ENCODE data around the gene AUH. TPM values are rescaled to one million over a fixed set of nuclear protein-coding genes. Genes with fewer than 3 reads are reported as not detected.

AUH gene
- total RNA-seq, 2 donors from 2014 or later, result 22.1 to 22.7 TPM

DNA sequence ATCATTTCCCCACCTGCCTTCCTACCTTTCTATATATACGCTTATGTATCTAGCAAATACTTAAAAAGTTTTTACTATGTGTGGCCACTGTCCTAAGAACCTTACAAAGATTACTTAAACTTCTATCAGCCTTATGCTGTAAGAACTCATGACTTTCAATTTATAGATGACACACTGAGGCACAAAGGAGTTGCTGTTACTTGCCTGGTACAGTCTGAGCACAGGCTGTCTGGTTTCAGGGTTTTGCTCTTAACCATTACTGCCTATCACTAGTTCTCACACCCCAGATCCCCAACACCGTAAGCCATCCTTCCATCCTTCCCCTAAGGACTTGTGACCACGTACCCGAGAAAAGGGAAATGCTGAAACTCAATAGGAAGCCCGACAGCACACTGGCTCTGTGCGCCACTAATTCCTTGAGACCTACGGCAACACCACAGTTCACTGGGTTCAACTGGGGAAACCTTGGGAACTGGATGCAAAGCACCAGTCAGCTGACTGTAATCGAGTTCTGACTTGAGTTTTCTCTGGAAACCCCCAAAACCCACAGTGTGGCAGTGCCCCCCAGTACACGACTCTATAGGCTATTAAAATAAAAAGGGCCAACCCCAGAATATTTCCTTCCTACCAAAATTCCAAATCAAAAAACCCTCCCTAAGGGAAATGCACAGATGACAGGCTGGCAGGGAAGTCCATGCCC, 56.0 kb downstream of the AUH start:
- ATAC-seq, result no peak
- DNase-seq, result no peak
- intact Hi-C loops (cut with DNase I), result no loop called here

DNA sequence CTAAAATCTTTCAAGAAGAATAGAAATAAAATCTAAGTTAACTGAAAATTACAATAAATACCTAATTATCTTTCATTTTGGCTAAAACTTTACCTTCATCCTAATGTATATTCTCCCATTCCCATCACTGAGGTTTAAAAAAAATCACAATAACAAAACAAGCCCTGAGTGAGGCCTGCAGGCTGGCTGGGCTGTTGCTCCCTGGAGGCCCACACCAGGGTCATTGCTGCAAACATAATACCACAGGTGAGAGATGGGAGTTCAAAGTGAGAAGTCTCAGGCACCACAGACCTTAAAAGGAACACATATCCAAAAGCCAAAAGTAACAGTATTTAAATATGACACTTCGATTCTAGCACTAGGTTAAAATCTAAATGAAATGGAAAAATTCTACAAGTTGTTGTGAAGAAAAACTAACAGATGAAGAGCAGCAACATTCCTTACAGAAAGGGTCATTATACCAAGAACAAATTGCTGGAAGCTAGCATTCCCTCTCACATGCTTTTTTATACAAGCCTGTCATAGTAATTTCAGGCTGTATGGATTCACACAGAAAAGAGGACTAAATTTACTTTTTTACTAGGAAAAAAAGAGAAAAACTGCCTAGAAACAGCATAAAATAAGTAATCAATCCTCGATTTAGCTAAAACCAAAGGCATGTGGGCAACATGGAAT, 57.8 kb downstream of the AUH start:
- ATAC-seq, result no peak
- intact Hi-C loops (cut with DNase I), result no loop called here
- DNase-seq, result no peak

DNA sequence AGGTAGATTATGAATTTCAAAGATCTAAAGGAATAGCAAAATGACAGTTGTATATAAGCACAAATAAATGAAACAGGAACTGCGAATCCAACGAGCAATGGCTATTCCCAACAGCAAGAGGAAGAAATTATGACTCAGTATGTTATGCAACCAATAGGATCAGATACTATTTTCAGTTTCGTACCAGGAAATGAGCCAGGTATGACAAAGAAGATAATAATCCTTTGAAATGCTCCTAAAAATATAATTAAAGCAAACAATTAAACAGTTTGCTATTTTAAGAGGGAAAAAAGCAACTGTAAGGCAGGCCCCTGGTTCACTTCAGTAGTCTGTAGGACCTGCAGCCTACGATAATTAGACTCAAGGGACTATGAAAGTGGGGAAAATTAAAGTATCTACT, 58.9 kb downstream of the AUH start:
- intact Hi-C loops (cut with DNase I), result no loop called here
- DNase-seq (no peak), ATAC-seq (peak; percentile 27 to 75)

DNA sequence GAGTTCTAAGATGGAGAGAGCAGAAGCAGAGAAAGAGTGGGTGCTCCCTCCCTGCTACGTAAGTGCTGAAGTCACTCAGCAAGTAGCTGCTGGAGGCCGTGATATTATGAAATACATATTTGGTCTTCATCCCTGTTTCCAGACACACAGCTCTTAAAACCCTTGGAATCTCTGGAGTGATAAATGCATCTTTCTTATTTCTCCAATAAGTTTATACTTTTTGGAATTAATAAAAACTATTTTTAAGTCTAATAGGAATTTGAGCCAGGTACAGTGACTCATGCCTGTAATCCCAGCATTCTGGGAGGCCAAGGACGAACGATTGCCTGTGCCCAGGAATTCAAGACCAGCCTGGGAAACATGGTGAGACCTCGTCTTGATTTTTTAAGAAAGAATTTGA, 60.6 kb downstream of the AUH start:
- DNase-seq, result no peak
- intact Hi-C loops (cut with DNase I), result no loop called here
- ATAC-seq, result peak; percentile 41 to 54

DNA sequence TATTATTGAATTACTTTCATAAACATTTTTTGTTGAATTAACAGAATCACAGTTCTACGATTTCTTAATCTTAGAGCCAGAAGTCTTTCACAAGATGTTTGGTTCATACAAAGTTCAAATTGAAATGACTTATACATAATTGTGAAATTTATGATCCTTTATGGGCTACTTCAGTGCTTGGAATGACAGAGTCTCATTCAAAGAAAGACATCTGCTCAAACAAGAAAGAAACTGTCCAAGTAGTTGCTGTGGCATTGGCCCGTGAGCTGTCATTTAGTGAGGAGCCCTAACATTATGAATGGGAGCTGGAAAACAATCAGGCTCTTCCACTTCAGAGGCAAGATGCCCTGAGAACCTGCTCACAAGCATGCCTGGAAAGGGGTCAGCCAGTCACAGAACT, 63.4 kb downstream of the AUH start:
- DNase-seq (no peak), ATAC-seq (peak in 1 of 2 donors; percentile 20)
- intact Hi-C loops (cut with DNase I), result no loop called here

DNA sequence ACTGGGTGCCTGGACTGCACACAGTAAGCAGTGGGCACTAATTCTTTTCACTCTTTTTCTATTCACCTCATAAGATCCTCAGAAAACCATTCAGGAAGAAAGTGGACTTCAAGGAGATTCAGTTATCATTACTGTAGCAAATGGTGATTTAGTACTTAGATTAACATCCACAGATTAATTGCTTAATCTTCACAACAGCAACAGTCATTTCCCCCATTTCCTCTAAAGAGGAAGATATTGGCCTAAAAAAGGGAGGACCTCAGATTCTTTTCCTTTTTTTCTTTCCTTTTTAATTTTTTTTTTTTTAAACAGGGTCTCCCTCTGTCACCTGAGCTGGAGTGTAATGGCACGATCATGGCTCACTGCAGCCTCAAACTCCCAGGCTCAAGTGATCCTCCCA, 64.4 kb downstream of the AUH start:
- no peak for DNase-seq
- ATAC-seq, result no peak
- intact Hi-C loops (cut with DNase I), result no loop called here

DNA sequence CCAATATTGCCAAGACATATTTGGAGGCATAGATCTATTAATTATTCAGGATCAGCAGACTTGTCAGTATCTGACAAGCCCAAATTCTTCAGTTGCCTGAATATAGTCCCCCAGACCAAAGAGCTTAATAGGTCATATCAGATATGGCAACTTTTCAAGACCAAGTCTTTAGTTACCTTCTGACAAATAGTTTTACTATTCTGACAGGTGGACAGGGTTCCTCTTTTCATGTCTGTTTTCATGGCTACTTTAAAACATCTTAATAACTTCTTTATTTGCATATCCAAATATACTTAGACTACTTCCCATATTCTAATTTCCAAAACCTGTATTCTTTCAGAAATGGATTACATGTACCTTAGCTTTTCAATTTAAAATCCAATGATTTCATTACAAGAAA, 65.4 kb downstream of the AUH start:
- ATAC-seq (no peak), DNase-seq (no peak)
- intact Hi-C loops (cut with DNase I), result no loop called here

DNA sequence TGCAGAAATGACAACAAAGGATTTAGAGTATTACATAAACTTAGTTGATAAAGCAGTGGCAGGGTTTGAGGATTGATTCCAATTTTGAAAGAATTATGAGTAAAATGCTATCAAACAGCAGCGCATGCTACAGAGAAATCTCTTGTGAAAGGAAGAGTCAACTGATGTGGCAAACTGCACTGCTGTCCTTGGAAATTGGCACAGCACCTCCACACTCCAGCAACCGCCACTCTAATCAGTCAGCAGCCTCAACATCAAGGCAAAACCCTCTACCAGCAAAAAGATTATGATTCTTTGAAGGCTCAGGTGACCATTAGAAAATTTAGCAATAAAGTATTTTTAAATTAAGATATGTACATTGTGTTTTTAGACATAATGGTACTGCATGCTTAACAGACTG, 66.4 kb downstream of the AUH start:
- no peak for DNase-seq
- ATAC-seq, result no peak
- intact Hi-C loops (cut with DNase I), result no loop called here

DNA sequence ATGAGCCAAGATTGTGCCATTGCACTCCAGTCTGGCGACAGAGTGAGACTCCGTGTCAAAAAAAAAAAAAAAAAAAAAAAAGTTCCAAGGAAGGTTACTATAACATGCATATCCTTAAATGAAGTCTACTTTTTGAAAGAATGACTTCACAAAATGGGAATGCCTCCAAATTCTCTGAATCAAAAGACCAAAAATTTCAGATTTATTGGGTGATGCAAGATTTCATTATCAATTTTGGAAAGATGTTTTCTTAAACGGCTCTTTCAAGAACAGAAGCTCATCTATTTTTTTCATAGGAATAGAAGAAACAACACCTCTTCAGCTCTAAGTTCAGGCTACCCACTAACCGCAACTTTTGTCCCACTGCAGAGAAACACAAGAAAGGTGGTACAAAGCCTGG, 69.9 kb downstream of the AUH start:
- no peak for DNase-seq
- no peak for ATAC-seq
- intact Hi-C loops (cut with DNase I), result no loop called here

DNA sequence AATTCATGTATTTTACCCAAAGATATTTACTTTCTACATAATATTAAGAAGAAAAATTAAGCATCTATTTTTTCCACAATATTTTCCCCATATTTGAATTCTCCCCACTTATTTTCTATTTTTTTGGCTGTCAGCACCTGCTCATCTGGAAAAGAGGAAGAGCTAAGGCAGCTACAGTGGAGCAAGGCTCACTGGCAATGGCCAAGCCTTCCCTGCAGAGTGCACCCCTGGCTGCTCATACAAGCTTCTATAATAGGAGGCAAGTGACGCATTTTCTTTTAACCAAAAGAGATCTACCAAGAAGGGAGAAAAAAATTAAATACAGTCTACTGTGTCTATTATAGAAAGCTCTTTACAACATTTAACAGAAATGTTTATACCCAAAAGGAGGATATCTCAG, 72.5 kb downstream of the AUH start:
- ATAC-seq (no peak), DNase-seq (no peak)
- intact Hi-C loops (cut with DNase I), result no loop called here

DNA sequence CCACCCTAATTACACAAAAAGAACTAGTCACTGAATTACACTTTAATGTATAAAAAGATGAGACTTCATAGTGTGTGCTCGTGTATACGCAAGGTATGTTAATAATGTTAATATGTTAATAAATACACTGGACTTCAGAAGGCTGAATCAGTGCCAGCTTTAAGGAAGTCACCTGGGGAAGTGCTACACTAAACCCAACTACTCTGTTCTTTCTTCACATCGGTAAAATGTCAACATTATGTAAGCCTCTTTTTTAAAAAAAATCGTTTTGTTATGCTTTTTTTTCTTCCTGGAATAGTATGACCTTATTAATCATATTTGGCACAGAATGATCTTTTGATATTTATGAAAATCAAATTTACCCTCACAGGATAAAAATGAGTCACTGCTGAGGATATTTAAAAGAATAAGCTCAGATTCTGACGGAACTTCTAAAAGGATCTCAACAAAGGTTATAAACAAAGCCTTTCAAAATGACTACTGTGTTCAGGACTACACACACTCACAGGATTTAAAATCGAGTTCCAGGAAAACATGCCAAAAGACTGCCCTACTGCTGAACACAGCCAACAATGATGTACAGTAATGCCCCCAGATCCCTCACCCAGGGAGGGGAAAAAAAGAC, 75.9 kb downstream of the AUH start:
- no peak for DNase-seq
- intact Hi-C loops (cut with DNase I), result no loop called here
- no peak for ATAC-seq

DNA sequence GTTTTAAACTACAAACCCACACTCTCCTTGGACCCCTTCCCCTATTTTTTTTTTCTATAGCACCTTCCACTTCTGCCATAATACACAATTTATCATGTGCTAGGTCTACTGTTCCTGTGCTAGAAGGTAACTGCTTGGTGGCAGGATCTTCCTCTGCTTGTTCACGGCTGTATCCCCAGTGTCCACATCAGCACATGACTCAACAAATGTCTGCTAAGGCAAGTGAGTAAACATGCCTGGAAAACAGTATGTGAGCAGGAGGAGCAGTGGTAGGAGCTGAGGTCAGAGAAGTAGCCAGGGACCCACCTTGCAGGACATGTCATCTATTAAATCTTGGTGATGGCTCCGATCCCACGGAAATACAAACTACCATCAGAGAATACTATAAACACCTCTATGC, 79.4 kb downstream of the AUH start:
- DNase-seq, result no peak
- no peak for ATAC-seq
- intact Hi-C loops (cut with DNase I), result no loop called here

DNA sequence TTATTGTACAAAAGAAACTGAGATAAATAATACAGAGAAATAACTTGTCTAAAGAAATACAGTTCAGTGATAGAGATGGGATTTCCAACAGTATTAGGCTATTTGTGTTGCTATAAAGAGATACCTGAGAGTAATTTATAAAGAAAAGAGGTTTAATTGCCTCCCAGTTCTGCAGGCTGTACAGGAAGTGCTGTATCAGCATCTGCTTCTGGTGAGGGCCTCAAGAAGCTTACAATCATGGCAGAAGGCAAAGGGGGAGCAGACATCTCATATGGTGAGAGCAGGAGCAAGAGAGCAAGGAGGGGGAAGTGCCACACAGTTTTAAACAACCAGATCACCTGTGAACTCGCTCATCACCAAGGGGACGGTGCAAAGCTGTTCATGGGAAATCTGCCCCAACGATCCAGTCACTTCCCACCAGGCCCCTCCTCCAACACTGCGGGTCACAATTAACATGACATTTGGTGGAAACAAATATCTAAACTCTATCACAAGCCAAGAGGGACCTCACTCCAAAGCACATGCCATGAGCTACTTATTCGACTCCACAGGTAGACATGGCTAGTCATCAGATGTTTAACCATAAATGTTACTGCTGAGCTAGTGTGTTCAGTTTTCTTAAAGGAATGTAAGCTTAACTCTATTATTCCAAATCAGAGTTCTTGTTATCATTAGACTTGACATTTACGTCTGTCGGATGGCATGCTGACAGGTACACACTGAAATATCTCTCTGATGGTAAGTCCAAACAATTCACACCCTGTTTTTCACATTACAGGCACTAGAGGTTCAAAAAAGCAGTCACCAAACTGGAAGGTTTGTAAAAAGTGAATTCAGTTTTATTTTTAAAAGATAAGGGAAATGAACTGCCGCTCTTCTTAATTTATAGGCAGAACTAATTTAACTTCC, 82.2 kb downstream of the AUH start:
- ATAC-seq (no peak), DNase-seq (no peak)
- intact Hi-C loops (cut with DNase I), result no loop called here

DNA sequence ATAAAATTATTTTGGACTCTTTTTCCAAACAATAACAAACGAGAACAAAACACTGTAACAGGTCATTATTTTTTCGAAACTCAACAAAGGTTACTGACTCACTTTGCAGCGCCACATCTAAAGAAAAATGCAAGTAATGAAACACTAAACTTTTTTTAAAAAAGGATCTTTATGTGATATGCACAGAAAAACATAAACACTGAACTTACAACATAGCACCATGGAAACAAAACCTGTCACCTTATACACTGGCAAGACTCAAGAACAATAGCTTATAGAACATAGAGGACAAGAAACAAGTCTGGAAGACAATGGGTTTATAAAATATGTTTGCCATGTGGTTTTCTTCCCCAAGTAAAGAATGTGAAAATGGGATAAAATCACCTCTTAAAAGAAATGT, 85.2 kb downstream of the AUH start:
- ATAC-seq (no peak), DNase-seq (no peak)
- intact Hi-C loops (cut with DNase I), result no loop called here

DNA sequence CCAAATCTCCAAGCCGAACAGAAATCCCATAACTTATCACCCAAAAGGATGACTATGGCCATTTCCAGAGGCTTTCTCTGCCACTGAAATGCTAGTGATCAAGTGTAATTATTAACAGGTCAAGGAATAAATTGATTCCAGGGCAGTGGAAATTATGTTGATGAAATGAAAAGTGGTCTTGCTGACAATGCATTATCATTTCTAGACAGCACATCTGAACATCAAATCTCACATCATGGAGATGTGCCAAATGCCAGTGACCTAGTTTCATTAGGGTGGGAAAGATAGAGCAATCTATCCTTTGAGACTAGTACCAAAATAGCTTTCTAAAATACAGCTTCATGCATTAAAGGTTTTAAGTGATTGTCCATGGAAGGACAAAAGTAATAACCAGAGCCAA, 86.1 kb downstream of the AUH start:
- ATAC-seq (no peak), DNase-seq (no peak)
- intact Hi-C loops (cut with DNase I), result no loop called here

DNA sequence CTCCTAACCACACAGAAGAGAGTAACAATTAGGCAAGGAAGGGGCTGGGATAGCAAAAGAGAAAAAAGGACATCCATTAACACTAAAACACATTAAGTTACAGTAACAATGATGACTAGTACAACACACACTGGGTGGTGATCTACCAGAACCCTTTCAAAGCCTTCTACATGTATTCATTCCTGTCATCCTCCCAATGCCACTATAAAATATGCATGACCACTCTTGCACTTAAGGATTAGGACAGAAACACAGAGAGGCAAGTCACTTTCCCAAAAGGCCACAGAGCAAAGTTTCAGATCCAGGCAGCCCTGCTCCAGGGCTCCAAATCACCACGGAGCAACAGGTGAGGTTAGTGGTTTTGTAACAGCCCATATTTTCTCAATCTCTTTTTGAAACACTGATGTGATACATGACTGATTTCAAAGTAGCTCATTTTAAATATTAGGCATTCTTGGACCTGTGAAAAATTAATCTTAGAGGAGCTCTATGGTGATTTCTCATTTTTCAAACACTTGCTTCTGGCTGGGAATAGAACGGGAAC, 86.7 kb downstream of the AUH start:
- ATAC-seq, result no peak
- intact Hi-C loops (cut with DNase I), result no loop called here
- no peak for DNase-seq

DNA sequence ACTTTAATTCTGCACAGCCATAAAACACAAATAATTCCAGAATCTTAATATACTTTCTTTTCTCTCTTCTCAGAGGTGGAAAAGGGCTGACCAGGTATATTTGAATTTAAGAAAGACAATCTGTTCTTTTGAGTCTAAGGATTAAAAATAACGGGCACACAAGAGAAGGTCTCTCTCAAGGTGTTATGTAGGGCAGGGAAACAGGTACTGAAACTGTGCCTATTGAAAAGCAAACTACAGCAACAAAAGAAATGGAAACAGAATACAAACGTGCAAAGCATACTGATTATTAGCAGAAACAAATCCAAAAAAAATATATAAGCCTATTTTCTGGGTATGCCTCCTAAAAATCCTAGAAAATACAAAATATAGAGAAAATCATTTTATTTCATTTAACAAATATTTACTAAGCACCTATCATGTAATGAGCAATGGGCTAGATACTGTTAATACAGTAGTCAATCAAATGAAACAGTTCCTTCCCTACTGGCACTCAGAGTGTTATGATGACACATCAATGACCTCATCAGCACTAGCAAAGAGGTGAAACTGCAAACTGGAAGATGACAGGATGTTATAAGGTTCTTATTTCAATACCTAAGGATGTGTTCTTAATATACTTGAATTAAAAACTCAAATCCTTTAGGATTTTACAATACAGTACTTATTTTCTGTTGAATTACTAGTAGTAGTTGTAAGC, 87.7 kb downstream of the AUH start:
- peak in 1 of 2 donors; percentile 77 for ATAC-seq
- intact Hi-C loops (cut with DNase I), result no loop called here

DNA sequence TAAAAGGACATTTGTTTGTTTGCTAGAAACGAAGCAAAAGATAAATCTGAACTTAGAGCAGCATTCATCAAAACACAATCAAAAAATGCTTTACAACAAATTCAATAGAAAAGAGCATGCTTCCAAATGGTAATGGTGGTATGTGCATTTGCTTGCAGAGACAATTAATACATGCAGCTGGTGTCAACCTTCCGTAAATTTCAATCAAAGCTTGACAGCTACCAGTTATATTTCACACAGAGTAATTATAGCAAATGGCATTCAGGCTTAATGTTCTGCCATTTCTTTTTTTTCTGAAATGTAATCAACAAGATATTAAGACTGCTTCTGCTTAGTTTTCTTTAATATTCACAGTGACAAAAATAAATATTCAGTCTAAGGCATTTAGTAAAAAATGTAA, 90.6 kb downstream of the AUH start:
- ATAC-seq (no peak), DNase-seq (no peak)
- intact Hi-C loops (cut with DNase I), result no loop called here

More for the DNA sequence above, 87.7 kb downstream of the AUH start:
- DNase-seq, result no peak

DNA sequence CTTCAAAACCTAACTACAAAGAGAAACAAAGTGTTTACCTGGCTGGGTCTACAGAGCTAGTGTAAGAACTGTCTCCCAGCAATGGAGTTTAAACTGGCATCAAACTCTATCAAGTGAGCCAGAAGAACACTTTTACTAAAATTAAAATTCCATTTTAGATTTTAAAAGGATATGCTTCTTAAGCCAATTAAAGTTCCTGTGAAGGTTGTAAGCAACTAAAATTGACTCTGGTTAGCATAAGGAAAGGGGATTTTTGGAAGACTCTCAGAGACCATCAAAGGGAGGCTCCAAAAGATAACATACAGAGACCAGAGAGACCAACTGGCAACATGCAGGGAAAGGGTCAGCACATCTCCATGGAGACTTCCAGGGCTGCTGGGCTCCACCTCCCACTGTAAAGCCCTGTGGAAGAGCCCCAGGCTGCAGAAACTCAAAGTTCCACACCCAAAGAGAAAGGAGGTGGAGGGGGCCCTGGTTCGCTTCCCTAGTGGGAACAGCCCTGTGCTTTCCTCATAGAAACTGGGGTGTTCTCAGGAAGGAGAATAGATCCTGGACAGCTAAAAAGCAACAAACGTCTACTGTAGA, 91.7 kb downstream of the AUH start:
- no peak for DNase-seq
- intact Hi-C loops (cut with DNase I), result no loop called here
- ATAC-seq, result no peak

Data from left cardiac atrium (tissue), 4 donors.